Caco-2 (cell line): ENCODE data around the gene TMEM115. TPM values are rescaled to one million over a fixed set of nuclear protein-coding genes. Genes with fewer than 3 reads are reported as not detected.

Source experiments
- BruUV-seq: library from RNA; stranded (reverse); fragments of 400-500 nt; replicated peaks from 2 replicates; lab custom pipeline; 2021; lab: Mats Ljungman, UMichigan
- CTCF ChIA-PET: fragments of 300-600 bp; sonication (Branson Sonifier 250); formaldehyde crosslinking; loops from one replicate; lab custom pipeline; 2022; ENCODE audit warnings: antibody characterized with exemption; lab: Charles Lee
- POLR2A ChIA-PET: fragments of 300-600 bp; sonication (Branson Sonifier 250); formaldehyde crosslinking; loops from one replicate; lab custom pipeline; 2022; ENCODE audit warnings: antibody characterized with exemption; lab: Charles Lee
- DNase-seq, 2 experiments: peaks; one replicate each; pipeline versions ENCODE4 v3.0.0 to v3.0.0-alpha.2; 2020 to 2022
- H3K27me3 ChIP-seq: replicated peaks from 2 replicates; pipeline ENCODE4 v1.6.0; 2011; ENCODE audit warnings: low read length; ENCODE audit not compliant: control insufficient read depth, insufficient read depth
- H3K36me3 ChIP-seq: 2 replicates; pipeline ENCODE4 v1.5.1; 2011; ENCODE audit warnings: low read length; ENCODE audit not compliant: control insufficient read depth, insufficient read depth
- H3K4me1 ChIP-seq: fragments of 250-450 bp; sonication (Bioruptor Pico); 2 replicates; pipeline ENCODE4 v1.5.1; 2020; ENCODE audit warnings: mild to moderate bottlenecking
- H3K4me3 ChIP-seq: 2 replicates; pipeline ENCODE4 v1.5.1; 2011; ENCODE audit warnings: low read depth, mild to moderate bottlenecking, control low read depth, low read length
- H3K9me3 ChIP-seq: fragments of 250-450 bp; sonication (Bioruptor Pico); 2 replicates; pipeline ENCODE4 v1.5.1; 2020; ENCODE audit warnings: mild to moderate bottlenecking, moderate library complexity
- H3K27ac Mint-ChIP-seq: one replicate; pipeline ENCODE4 v1.8.0; 2022; ENCODE audit warnings: mixed read lengths; ENCODE audit not compliant: unreplicated experiment
- H3K27me3 Mint-ChIP-seq: one replicate; pipeline ENCODE4 v1.8.0; 2022; ENCODE audit warnings: mixed read lengths; ENCODE audit not compliant: insufficient read depth, unreplicated experiment
- H3K36me3 Mint-ChIP-seq: one replicate; pipeline ENCODE4 v1.8.0; 2022; ENCODE audit warnings: mild to moderate bottlenecking, mixed read lengths; ENCODE audit not compliant: insufficient read depth, unreplicated experiment
- H3K4me1 Mint-ChIP-seq: one replicate; pipeline ENCODE4 v1.8.0; 2022; ENCODE audit warnings: low read depth, mixed read lengths; ENCODE audit not compliant: unreplicated experiment
- H3K4me3 Mint-ChIP-seq: one replicate; pipeline ENCODE4 v1.8.0; 2022; ENCODE audit warnings: mild to moderate bottlenecking, moderate library complexity, mixed read lengths; ENCODE audit not compliant: unreplicated experiment
- H3K9me3 Mint-ChIP-seq: one replicate; pipeline ENCODE4 v1.8.0; 2022; ENCODE audit warnings: mixed read lengths; ENCODE audit not compliant: unreplicated experiment
- CTCF ChIP-seq, 2 experiments: fragments of 200-600 bp in 1 of 2; IDR thresholded peaks; 1 replicate in 1 of 2; 2 replicates in 1 of 2; pipeline versions ENCODE4 v1.5.1 to v1.8.0; 2011 to 2022; ENCODE audit warnings: antibody characterized with exemption in 1 of 2, control low read depth in 1 of 2, inconsistent platforms in 1 of 2, low read depth in 1 of 2, low read length in 1 of 2, mild to moderate bottlenecking in 1 of 2, moderate library complexity in 1 of 2; ENCODE audit not compliant: insufficient read depth in 1 of 2, severe bottlenecking in 1 of 2, unreplicated experiment in 1 of 2
- intact Hi-C: fragments of 100-400 bp; cut with micrococcal nuclease; formaldehyde crosslinking; loops from one replicate; pipeline ENCODE4 v1.10.0; 2022; ENCODE audit not compliant: unreplicated experiment
- total RNA-seq: library from RNA; stranded (reverse); gene quantifications from 2 replicates; pipeline ENCODE4 v1.2.3, GENCODE V29; 2022

Gene TMEM115
- total RNA-seq, 1 experiment from 2014 or later, result 23.9 TPM

- Mint-ChIP-seq H3K4me3 (no peak overlapping the region), H3K36me3 (no peaks in the 10 kb centered on the region), H3K27me3 (peaks cover 3% of the 10 kb centered on the region), H3K9me3 (no peaks in the 10 kb centered on the region), H3K4me1 (no peaks in the 10 kb centered on the region), H3K27ac (no peak overlapping the region)
- H3K4me1 ChIP-seq, result no peaks in the 10 kb centered on the region
- H3K36me3 ChIP-seq, result no peaks in the 10 kb centered on the region
- no peaks in the 10 kb centered on the region for H3K9me3 ChIP-seq
- ChIA-PET CTCF (no interaction called here), POLR2A (no interaction called here)
- no peaks in the 10 kb centered on the region for H3K27me3 ChIP-seq
- no TSS peak for BruUV-seq
- TF ChIP-seq CTCF (IDR thresholded peaks at IDR 0.05; ENCODE audit: insufficient read depth in 1 of 2, low read depth in 1 of 2, low read length in 1 of 2, severe bottlenecking in 1 of 2, unreplicated experiment in 1 of 2), result no peak
- H3K4me3 ChIP-seq, result no peak overlapping the region
- intact Hi-C loops, result no loop called here
- DNase-seq, result no peak
These were observed 37.2 kb upstream of the TMEM115 start for GRCh38 chr3:50396502-50396901.

- POLR2A ChIA-PET, result no interaction called here
- Mint-ChIP-seq H3K36me3 (no peaks in the 10 kb centered on the region), H3K4me3 (no peak overlapping the region), H3K4me1 (no peaks in the 10 kb centered on the region), H3K27ac (no peak overlapping the region), H3K9me3 (no peaks in the 10 kb centered on the region), H3K27me3 (peaks cover 3% of the 10 kb centered on the region)
- Histone ChIP-seq H3K4me1 (no peaks in the 10 kb centered on the region), H3K27me3 (no peaks in the 10 kb centered on the region), H3K4me3 (no peak overlapping the region), H3K36me3 (no peaks in the 10 kb centered on the region), H3K9me3 (no peaks in the 10 kb centered on the region)
- no peak for TF ChIP-seq CTCF (IDR thresholded peaks at IDR 0.05; ENCODE audit: insufficient read depth in 1 of 2, low read depth in 1 of 2, low read length in 1 of 2, severe bottlenecking in 1 of 2, unreplicated experiment in 1 of 2)
- BruUV-seq, result no TSS peak
- DNase-seq, result no peak
- intact Hi-C loops, result no loop called here
- CTCF ChIA-PET, result no interaction called here
These were observed 35.9 kb upstream of the TMEM115 start for GRCh38 chr3:50395070-50395860.

- Mint-ChIP-seq H3K36me3 (no peaks in the 10 kb centered on the region), H3K27me3 (no peaks in the 10 kb centered on the region), H3K27ac (no peak overlapping the region), H3K9me3 (no peaks in the 10 kb centered on the region), H3K4me3 (no peak overlapping the region), H3K4me1 (no peaks in the 10 kb centered on the region)
- no peaks in the 10 kb centered on the region for H3K4me1 ChIP-seq
- no peaks in the 10 kb centered on the region for H3K9me3 ChIP-seq
- no peak overlapping the region for H3K4me3 ChIP-seq
- CTCF ChIA-PET, result no interaction called here
- DNase-seq, result no peak
- H3K27me3 ChIP-seq, result no peaks in the 10 kb centered on the region
- intact Hi-C loops, result no loop called here
- POLR2A ChIA-PET, result no interaction called here
- BruUV-seq, result no TSS peak
- no peak for TF ChIP-seq CTCF (IDR thresholded peaks at IDR 0.05; ENCODE audit: insufficient read depth in 1 of 2, low read depth in 1 of 2, low read length in 1 of 2, severe bottlenecking in 1 of 2, unreplicated experiment in 1 of 2)
- no peaks in the 10 kb centered on the region for H3K36me3 ChIP-seq
These were observed 33.7 kb upstream of the TMEM115 start for GRCh38 chr3:50393061-50393460.
